HAP-1 (cell line): Measurements from ENCODE around the gene TLR3.

Experiments
- DNase-seq, 2 experiments: peaks; one replicate each; pipeline ENCODE4 v3.0.0-alpha.2; 2016 to 2020; ENCODE audit warnings: low spot score in 2 of 2
- H3K27me3 ChIP-seq: fragments of 250-450 bp; sonication (Bioruptor Pico); 2 replicates; pipeline ENCODE4 v1.5.1; 2020; ENCODE audit warnings: low read depth, mild to moderate bottlenecking, moderate library complexity
- H3K36me3 ChIP-seq: fragments of 250-450 bp; sonication (Bioruptor Pico); replicated peaks from 2 replicates; pipeline ENCODE4 v1.5.1; 2020; ENCODE audit warnings: mild to moderate bottlenecking
- H3K4me1 ChIP-seq: fragments of 250-450 bp; sonication (Bioruptor Pico); 2 replicates; pipeline ENCODE4 v1.5.1; 2020; ENCODE audit warnings: mild to moderate bottlenecking
- H3K4me3 ChIP-seq: fragments of 250-450 bp; sonication (Bioruptor Pico); 2 replicates; pipeline ENCODE4 v1.5.1; 2020; ENCODE audit warnings: mild to moderate bottlenecking, moderate library complexity
- H3K9me3 ChIP-seq: fragments of 250-450 bp; sonication (Bioruptor Pico); 2 replicates; pipeline ENCODE4 v1.5.1; 2020; ENCODE audit warnings: mild to moderate bottlenecking, moderate library complexity
- in situ Hi-C: fragments of 300-500 bp; cut with MboI; formaldehyde crosslinking; loops from 3 replicates; pipeline ENCODE4 v1.14.3; 2020; ENCODE audit warnings: low sequenced_read_pairs, inconsistent platforms, mixed read lengths

Gene TLR3

GRCh38 chr4:186068581-186069348, at the start of gene TLR3:
Gene TLR3, plus strand, starts transcription at chr4:186069156. Its CDS starts 7,464 bp downstream, at chr4:186076620.
- in situ Hi-C loops: no loop called here
- Histone ChIP-seq H3K4me1 (peaks cover 10% of the 10 kb centered on the region), H3K27me3 (0 out of 2 replicates have a peak, but pooled peaks cover 3% of the 10 kb centered on the region), H3K9me3 (no peaks in the 10 kb centered on the region), H3K36me3 (no peaks in the 10 kb centered on the region), H3K4me3 (peak within 1 kb of the TSS; percentile 9)
- DNase-seq: no peak

GRCh38 chr4:186019269-186019668, 49.7 kb upstream of the TLR3 start:
- Histone ChIP-seq H3K9me3 (no peaks in the 10 kb centered on the region), H3K27me3 (no peaks in the 10 kb centered on the region), H3K36me3 (no peaks in the 10 kb centered on the region), H3K4me1 (peaks cover 3% of the 10 kb centered on the region), H3K4me3 (no peak overlapping the region)
- in situ Hi-C loops: no loop called here
- no peak for DNase-seq

- Histone ChIP-seq H3K4me1 (no peaks in the 10 kb centered on the region), H3K9me3 (no peaks in the 10 kb centered on the region), H3K4me3 (no peak overlapping the region), H3K27me3 (no peaks in the 10 kb centered on the region), H3K36me3 (no peaks in the 10 kb centered on the region)
- no peak for DNase-seq
- in situ Hi-C loops: no loop called here
Observed at GRCh38 chr4:186020106-186020792, 48.7 kb upstream of the TLR3 start.

- DNase-seq: no peak
- Histone ChIP-seq H3K4me1 (no peaks in the 10 kb centered on the region), H3K36me3 (no peaks in the 10 kb centered on the region), H3K27me3 (no peaks in the 10 kb centered on the region), H3K9me3 (no peaks in the 10 kb centered on the region), H3K4me3 (no peak overlapping the region)
- in situ Hi-C loops: no loop called here
Observed at GRCh38 chr4:186020793-186021407, 48.1 kb upstream of the TLR3 start.

- in situ Hi-C loops: no loop called here
Observed at GRCh38 chr4:186021461-186022167, 47.3 kb upstream of the TLR3 start.

GRCh38 chr4:186023975-186024374, 45.0 kb upstream of the TLR3 start:
- in situ Hi-C loops: no loop called here
- no peaks in the 10 kb centered on the region for H3K4me1 ChIP-seq
- H3K27me3 ChIP-seq: no peaks in the 10 kb centered on the region
- no peaks in the 10 kb centered on the region for H3K9me3 ChIP-seq
- no peak overlapping the region for H3K4me3 ChIP-seq
- H3K36me3 ChIP-seq: no peaks in the 10 kb centered on the region
- no peak for DNase-seq

More at GRCh38 chr4:186021461-186022167, 47.3 kb upstream of the TLR3 start:
- Histone ChIP-seq H3K27me3 (no peaks in the 10 kb centered on the region), H3K9me3 (no peaks in the 10 kb centered on the region), H3K36me3 (no peaks in the 10 kb centered on the region), H3K4me3 (no peak overlapping the region), H3K4me1 (no peaks in the 10 kb centered on the region)
- peak; percentile 59 to 65 for DNase-seq

- in situ Hi-C loops: loop anchor here (5.0 kb wide), 1 partner anchor 388 kb away; no protein-coding TSS in a partner anchor
- Histone ChIP-seq H3K4me1 (peaks cover 5% of the 10 kb centered on the region; the same call in 1 of the 2 replicates), H3K4me3 (no peak overlapping the region), H3K27me3 (no peaks in the 10 kb centered on the region), H3K36me3 (no peaks in the 10 kb centered on the region), H3K9me3 (0 out of 2 replicates have a peak, but pooled peaks cover 3% of the 10 kb centered on the region)
- no peak for DNase-seq
Observed at GRCh38 chr4:186024637-186025407, 44.1 kb upstream of the TLR3 start.

- DNase-seq: no peak
- Histone ChIP-seq H3K36me3 (no peaks in the 10 kb centered on the region), H3K9me3 (0 out of 2 replicates have a peak, but pooled peaks cover 3% of the 10 kb centered on the region), H3K27me3 (no peaks in the 10 kb centered on the region), H3K4me1 (peaks cover 9% of the 10 kb centered on the region), H3K4me3 (no peak overlapping the region)
- in situ Hi-C loops: loop anchor here (5.0 kb wide), 1 partner anchor 388 kb away; no protein-coding TSS in a partner anchor
Observed at GRCh38 chr4:186025408-186025690, 43.6 kb upstream of the TLR3 start.

- Histone ChIP-seq H3K27me3 (no peaks in the 10 kb centered on the region), H3K4me1 (peaks cover 10% of the 10 kb centered on the region), H3K9me3 (0 out of 2 replicates have a peak, but pooled peaks cover 3% of the 10 kb centered on the region), H3K4me3 (no peak overlapping the region), H3K36me3 (no peaks in the 10 kb centered on the region)
- in situ Hi-C loops: loop anchor here (5.0 kb wide), 1 partner anchor 390 kb away; no protein-coding TSS in a partner anchor
- DNase-seq: no peak
Observed at GRCh38 chr4:186027405-186027804, 41.6 kb upstream of the TLR3 start.

GRCh38 chr4:186029571-186030398, 39.2 kb upstream of the TLR3 start:
- Histone ChIP-seq H3K27me3 (no peaks in the 10 kb centered on the region), H3K9me3 (0 out of 2 replicates have a peak, but pooled peaks cover 5% of the 10 kb centered on the region), H3K4me1 (peaks cover 10% of the 10 kb centered on the region), H3K36me3 (no peaks in the 10 kb centered on the region), H3K4me3 (no peak overlapping the region)
- peak; percentile 45 to 63 for DNase-seq
- in situ Hi-C loops: loop anchor here (5.0 kb wide), 1 partner anchor 392 kb away; no protein-coding TSS in a partner anchor

- H3K9me3 ChIP-seq: peaks cover 5% of the 10 kb centered on the region; the same call in 1 of the 2 replicates
- no peak overlapping the region for H3K4me3 ChIP-seq
- H3K27me3 ChIP-seq: no peaks in the 10 kb centered on the region
- no peak for DNase-seq
- in situ Hi-C loops: no loop called here
- peaks cover 10% of the 10 kb centered on the region for H3K4me1 ChIP-seq
- no peaks in the 10 kb centered on the region for H3K36me3 ChIP-seq
Observed at GRCh38 chr4:186030399-186030775, 38.6 kb upstream of the TLR3 start.

GRCh38 chr4:186030795-186031194, 38.2 kb upstream of the TLR3 start:
- Histone ChIP-seq H3K27me3 (no peaks in the 10 kb centered on the region), H3K9me3 (peaks cover 5% of the 10 kb centered on the region; the same call in 1 of the 2 replicates), H3K36me3 (no peaks in the 10 kb centered on the region), H3K4me1 (peaks cover 10% of the 10 kb centered on the region), H3K4me3 (no peak overlapping the region)
- in situ Hi-C loops: no loop called here
- DNase-seq: no peak
